ENCODE data around the gene PARP4. TPM values are rescaled to one million over a fixed set of nuclear protein-coding genes. Genes with fewer than 3 reads are reported as not detected.
"Not testable (repeated sequence)": the region's sequence is repeated elsewhere in the genome, so short reads cannot be mapped to it uniquely, and the experiment has no call there.

PARP4 gene
- total and polyA plus RNA-seq, 10 donors: 10.8 to 107 (median 67.4) TPM

GRCh38 chr13:24502533-24503378 lies 9.8 kb downstream of the PARP4 start:
- intact Hi-C loops (cut with DNase I; ENCODE audit: low total_unique reads): no loop called here
- TF ChIP-seq POLR2A (IDR thresholded peaks at IDR 0.05) (no peak), POLR2AphosphoS5 (IDR thresholded peaks at IDR 0.05) (no peak), CTCF (IDR thresholded peaks at IDR 0.05 in 8 of 11, conservative IDR thresholded peaks at IDR 0.05 in 3 of 11) (no peak)
- WGBS, 5 donors: 78 to 92% (median 85%) methylated on average over 8 of the region's 8 CpGs

DNA sequence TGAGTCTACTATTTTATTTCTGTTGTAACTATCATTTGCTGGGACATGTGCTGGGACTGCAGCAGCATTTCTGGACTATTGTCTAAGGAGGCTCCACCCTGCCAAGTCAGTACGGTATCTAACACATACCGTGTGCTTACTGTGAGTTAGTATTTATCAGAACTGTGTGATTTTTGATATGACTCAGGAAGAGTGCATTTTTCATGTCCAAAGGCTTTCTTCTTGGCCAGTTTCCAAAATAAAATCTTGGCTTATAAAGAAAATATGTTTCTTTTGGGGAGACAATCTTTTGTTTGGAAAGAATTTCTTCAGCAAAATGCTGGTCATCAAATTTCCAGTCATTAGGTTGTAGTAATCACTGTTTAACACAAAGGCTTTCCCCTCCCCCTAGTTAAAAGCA lies 11.6 kb downstream of the PARP4 start:
- Histone ChIP-seq H3K27ac (no peak overlapping the region), H3K4me1 (peaks cover 0 to 42% (median 11%) of the 10 kb centered on the region in 6 donors), H3K4me3 (no peak overlapping the region), H3K9me3 (no peaks in the 10 kb centered on the region), H3K36me3 (peaks cover 4 to 94% (median 44%) of the 10 kb centered on the region in 6 donors), H3K27me3 (replicated peaks in 1 of 7) (no peaks in the 10 kb centered on the region)
- no peak for TF ChIP-seq CTCF (IDR thresholded peaks at IDR 0.05 in 8 of 11, conservative IDR thresholded peaks at IDR 0.05 in 3 of 11)
- TF ChIP-seq POLR2AphosphoS5 (IDR thresholded peaks at IDR 0.05): no peak
- no peak for TF ChIP-seq POLR2A (IDR thresholded peaks at IDR 0.05)
- 47 to 62% (median 54%) methylated on average over 2 of the region's 2 CpGs for WGBS, 5 donors
- intact Hi-C loops (cut with DNase I; ENCODE audit: low total_unique reads): no loop called here
- no peak for DNase-seq

More at GRCh38 chr13:24502533-24503378, 9.8 kb downstream of the PARP4 start:
- Histone ChIP-seq H3K4me1 (peaks cover 0 to 60% (median 16%) of the 10 kb centered on the region in 6 donors), H3K4me3 (no peak overlapping the region), H3K27ac (peak overlapping the region in 3 of 8 donors; percentile 11 to 26 (median 15)), H3K27me3 (replicated peaks in 1 of 7) (no peaks in the 10 kb centered on the region), H3K36me3 (peaks cover 0 to 94% (median 34%) of the 10 kb centered on the region in 6 donors), H3K9me3 (no peaks in the 10 kb centered on the region)
- DNase-seq: no peak

DNA sequence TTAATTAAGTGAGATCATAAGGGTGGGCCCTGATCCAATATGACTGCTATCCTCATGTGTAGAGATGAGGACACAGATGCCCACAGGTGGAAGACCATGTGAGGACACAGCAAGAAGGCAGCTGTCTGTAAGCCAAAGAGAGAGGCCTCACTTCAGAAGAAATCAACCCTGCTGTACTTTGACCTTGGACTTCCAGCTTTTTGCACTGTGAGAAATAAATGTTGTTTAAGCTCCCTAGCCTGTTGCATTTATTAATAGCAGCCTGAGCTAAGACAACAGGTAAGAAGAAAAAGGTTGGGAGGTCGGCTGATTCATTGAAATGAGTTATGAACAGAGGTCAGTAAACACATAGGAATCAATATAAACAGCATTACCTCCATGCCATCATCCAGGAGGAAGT lies 14.8 kb downstream of the PARP4 start:
- DNase-seq: no peak

DNA sequence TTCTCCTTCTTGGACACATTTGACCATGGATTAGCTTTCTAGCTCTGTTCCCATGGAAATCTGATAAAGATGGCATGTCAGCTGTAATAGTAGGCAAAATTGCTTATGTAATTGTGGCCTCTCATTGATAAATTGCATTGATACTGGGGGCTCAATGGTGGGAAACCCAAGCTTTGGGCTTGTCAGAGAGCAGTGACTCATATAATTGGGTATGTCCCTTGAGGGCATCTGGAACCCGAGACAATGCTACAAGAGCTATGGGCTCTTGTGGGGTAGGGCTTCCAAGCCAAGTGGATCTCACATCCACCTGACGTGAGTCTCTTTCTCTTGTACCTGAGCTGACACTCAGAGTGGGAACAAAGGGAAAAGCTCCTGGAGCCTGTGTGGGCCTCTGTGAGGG lies 16.3 kb downstream of the PARP4 start:
- DNase-seq; H3K4me1 ChIP-seq; H3K27ac ChIP-seq; H3K9me3 ChIP-seq; intact Hi-C loops (cut with DNase I; ENCODE audit: low total_unique reads); H3K27me3 ChIP-seq (replicated peaks in 1 of 7); H3K4me3 ChIP-seq: not testable (repeated sequence)
- H3K36me3 ChIP-seq: peaks cover 12 to 100% (median 79%) of the 10 kb centered on the region in 6 donors
- 60 to 99% (median 96%) methylated on average over 1 to 2 of the region's 2 CpGs for WGBS, 5 donors

More for the DNA sequence above, 14.8 kb downstream of the PARP4 start:
- no peak overlapping the region for H3K4me3 ChIP-seq
- peaks cover 0 to 14% (median 0%) of the 10 kb centered on the region in 6 donors for H3K4me1 ChIP-seq
- no peaks in the 10 kb centered on the region for H3K9me3 ChIP-seq
- no peak overlapping the region for H3K27ac ChIP-seq
- no peaks in the 10 kb centered on the region for H3K27me3 ChIP-seq (replicated peaks in 1 of 7)
- peaks cover 12 to 100% (median 72%) of the 10 kb centered on the region in 6 donors for H3K36me3 ChIP-seq
- 75 to 95% (median 90%) methylated on average over 1 of the region's 1 CpG for WGBS, 5 donors
- TF ChIP-seq CTCF (IDR thresholded peaks at IDR 0.05 in 8 of 11, conservative IDR thresholded peaks at IDR 0.05 in 3 of 11) (no peak), POLR2A (IDR thresholded peaks at IDR 0.05) (no peak), POLR2AphosphoS5 (IDR thresholded peaks at IDR 0.05) (no peak)
- intact Hi-C loops (cut with DNase I; ENCODE audit: low total_unique reads): no loop called here
